Smooth muscle cell (in vitro differentiated cells): Measurements from ENCODE around the gene DRP2. TPM values are rescaled to one million over a fixed set of nuclear protein-coding genes. Genes with fewer than 3 reads are reported as not detected.

Experiments used
- DNase-seq: peaks from one replicate; lab custom pipeline; 2025; ENCODE audit not compliant: unreplicated experiment; lab: John Stamatoyannopoulos, UW
- H2AFZ ChIP-seq: fragments of 200-600 bp; sonication (generic); 2 replicates; pipeline ENCODE4 v1.6.0; 2016; ENCODE audit warnings: antibody characterized with exemption, low read depth, mild to moderate bottlenecking
- H3F3A ChIP-seq: fragments of 200-600 bp; sonication (generic); 2 replicates; pipeline ENCODE4 v1.6.0; 2017; ENCODE audit warnings: antibody characterized with exemption, low read depth
- H3K27ac ChIP-seq: fragments of 200-600 bp; sonication (generic); 2 replicates; pipeline ENCODE4 v1.5.1; 2016; ENCODE audit warnings: low read depth, mild to moderate bottlenecking
- H3K27me3 ChIP-seq: fragments of 200-600 bp; sonication (generic); 2 replicates; pipeline ENCODE4 v1.6.1; 2016; ENCODE audit warnings: low read depth, mild to moderate bottlenecking
- H3K36me3 ChIP-seq: fragments of 200-600 bp; sonication (generic); 2 replicates; pipeline ENCODE4 v1.5.1; 2016; ENCODE audit warnings: low read depth
- H3K4me1 ChIP-seq: fragments of 200-600 bp; sonication (generic); 2 replicates; pipeline ENCODE4 v1.5.1; 2016; ENCODE audit warnings: low read depth
- H3K4me2 ChIP-seq: fragments of 200-600 bp; sonication (generic); 2 replicates; pipeline ENCODE4 v1.6.0; 2016; ENCODE audit warnings: mild to moderate bottlenecking
- H3K4me3 ChIP-seq: fragments of 200-600 bp; sonication (generic); 2 replicates; pipeline ENCODE4 v1.5.1; 2016; ENCODE audit warnings: mild to moderate bottlenecking
- H3K79me2 ChIP-seq: fragments of 200-600 bp; sonication (generic); 2 replicates; pipeline ENCODE4 v1.6.0; 2016; ENCODE audit warnings: low read depth, mild to moderate bottlenecking
- H3K9ac ChIP-seq: fragments of 200-600 bp; sonication (generic); 2 replicates; pipeline ENCODE4 v1.6.0; 2016; ENCODE audit warnings: low read depth
- H3K9me3 ChIP-seq: fragments of 200-600 bp; sonication (generic); replicated peaks from 2 replicates; pipeline ENCODE4 v1.5.1; 2016; ENCODE audit warnings: low read depth
- H4K20me1 ChIP-seq: fragments of 200-600 bp; sonication (generic); 2 replicates; pipeline ENCODE4 v1.6.0; 2016; ENCODE audit warnings: low read depth
- CTCF ChIP-seq: fragments of 200-600 bp; sonication (generic); IDR thresholded peaks from 2 replicates; pipeline ENCODE4 v1.5.1; 2017; ENCODE audit warnings: borderline replicate concordance, mild to moderate bottlenecking, antibody characterized with exemption; ENCODE audit not compliant: insufficient read depth, poor library complexity, severe bottlenecking
- WGBS: methylation state at CpG from one replicate; pipeline ENCODE4 v1.1.7; 2016; ENCODE audit warnings: low lambda C conversion rate; 5-methylcytosine and 5-hydroxymethylcytosine counted together
- polyA plus RNA-seq: library from polyadenylated mRNA; unstranded; fragments of >200 nt; fragmentation: Nextera tagmentation; extraction: Ambion mirVana; gene quantifications from 2 replicates; pipeline ENCODE4 v1.2.1, GENCODE V29; 2016
- total RNA-seq: library from RNA; depleted of rRNA; stranded (reverse); fragments of >200 nt; gene quantifications from 2 replicates; pipeline ENCODE4 v1.2.3, GENCODE V29; 2014

The DRP2 gene
- total and polyA plus RNA-seq, 2 experiments from 2014 or later = 6.8 to 10.8 TPM

GRCh38 chrX:101263766-101264165, 44.2 kb downstream of the DRP2 start:
- TF ChIP-seq CTCF = no peak
- H3K4me3 ChIP-seq = no peak overlapping the region
- H3K9me3 ChIP-seq = no peaks in the 10 kb centered on the region
- no peaks in the 10 kb centered on the region for H3K27me3 ChIP-seq
- no peaks in the 10 kb centered on the region for H4K20me1 ChIP-seq
- no peak overlapping the region for H3K4me2 ChIP-seq
- H3K9ac ChIP-seq = no peak overlapping the region
- no peak for DNase-seq
- H3K27ac ChIP-seq = no peak overlapping the region
- H3K36me3 ChIP-seq = no peaks in the 10 kb centered on the region
- H2AFZ ChIP-seq = no peak overlapping the region
- no peaks in the 10 kb centered on the region for H3F3A ChIP-seq
- H3K79me2 ChIP-seq = no peaks in the 10 kb centered on the region
- H3K4me1 ChIP-seq = no peaks in the 10 kb centered on the region
- WGBS = 68% methylated on average over 2 of the region's 2 CpGs

GRCh38 chrX:101265869-101266428, 46.4 kb downstream of the DRP2 start:
- H3K9me3 ChIP-seq = no peaks in the 10 kb centered on the region
- H3F3A ChIP-seq = no peaks in the 10 kb centered on the region
- H3K9ac ChIP-seq = no peak overlapping the region
- TF ChIP-seq CTCF = no peak
- 59% methylated on average over 5 of the region's 5 CpGs for WGBS
- H2AFZ ChIP-seq = no peak overlapping the region
- DNase-seq = no peak
- no peaks in the 10 kb centered on the region for H3K27me3 ChIP-seq
- H4K20me1 ChIP-seq = no peaks in the 10 kb centered on the region
- H3K4me2 ChIP-seq = no peak overlapping the region
- no peaks in the 10 kb centered on the region for H3K4me1 ChIP-seq
- H3K79me2 ChIP-seq = no peaks in the 10 kb centered on the region
- no peaks in the 10 kb centered on the region for H3K36me3 ChIP-seq
- H3K4me3 ChIP-seq = no peak overlapping the region
- peak overlapping the region; percentile 35 for H3K27ac ChIP-seq

GRCh38 chrX:101274198-101274597, 54.6 kb downstream of the DRP2 start:
- no peak overlapping the region for H2AFZ ChIP-seq
- H3K4me1 ChIP-seq = no peaks in the 10 kb centered on the region
- no peak for DNase-seq
- H3F3A ChIP-seq = no peaks in the 10 kb centered on the region
- no peaks in the 10 kb centered on the region for H3K27me3 ChIP-seq
- no peaks in the 10 kb centered on the region for H3K9me3 ChIP-seq
- no peaks in the 10 kb centered on the region for H3K36me3 ChIP-seq
- no peaks in the 10 kb centered on the region for H4K20me1 ChIP-seq
- no peaks in the 10 kb centered on the region for H3K79me2 ChIP-seq
- WGBS = 81% methylated on average over 6 of the region's 6 CpGs
- H3K4me2 ChIP-seq = no peak overlapping the region
- no peak for TF ChIP-seq CTCF
- H3K4me3 ChIP-seq = no peak overlapping the region
- H3K9ac ChIP-seq = no peak overlapping the region
- H3K27ac ChIP-seq = no peak overlapping the region

GRCh38 chrX:101276238-101276637, 56.7 kb downstream of the DRP2 start:
- Histone ChIP-seq H3F3A (no peaks in the 10 kb centered on the region), H3K4me3 (no peak overlapping the region), H2AFZ (no peak overlapping the region), H3K36me3 (no peaks in the 10 kb centered on the region), H3K9me3 (no peaks in the 10 kb centered on the region), H3K4me1 (no peaks in the 10 kb centered on the region), H3K79me2 (no peaks in the 10 kb centered on the region), H3K9ac (no peak overlapping the region), H3K27me3 (no peaks in the 10 kb centered on the region), H3K4me2 (no peak overlapping the region), H4K20me1 (no peaks in the 10 kb centered on the region), H3K27ac (no peak overlapping the region)
- no peak for TF ChIP-seq CTCF
- WGBS = 72% methylated on average over 2 of the region's 2 CpGs
- DNase-seq = no peak
